ENCODE data around the gene TMEM52. TPM values are rescaled to one million over a fixed set of nuclear protein-coding genes. Genes with fewer than 3 reads are reported as not detected.
A peak's percentile ranks its signal among the peaks of the same experiment; 100 is the strongest.

TMEM52 gene
- total RNA-seq, 1 donor from 2014 or later = 1.4 TPM

- H4K20me1 ChIP-seq (ENCODE audit: insufficient read depth, low read length) = no peaks in the 10 kb centered on the region
- H3K27me3 ChIP-seq (ENCODE audit: insufficient read depth, low read length) = no peaks in the 10 kb centered on the region
- TF ChIP-seq EZH2 (IDR thresholded peaks at IDR 0.05; ENCODE audit: insufficient read depth, low read length) = no peak
- TF ChIP-seq, protein P1, sequence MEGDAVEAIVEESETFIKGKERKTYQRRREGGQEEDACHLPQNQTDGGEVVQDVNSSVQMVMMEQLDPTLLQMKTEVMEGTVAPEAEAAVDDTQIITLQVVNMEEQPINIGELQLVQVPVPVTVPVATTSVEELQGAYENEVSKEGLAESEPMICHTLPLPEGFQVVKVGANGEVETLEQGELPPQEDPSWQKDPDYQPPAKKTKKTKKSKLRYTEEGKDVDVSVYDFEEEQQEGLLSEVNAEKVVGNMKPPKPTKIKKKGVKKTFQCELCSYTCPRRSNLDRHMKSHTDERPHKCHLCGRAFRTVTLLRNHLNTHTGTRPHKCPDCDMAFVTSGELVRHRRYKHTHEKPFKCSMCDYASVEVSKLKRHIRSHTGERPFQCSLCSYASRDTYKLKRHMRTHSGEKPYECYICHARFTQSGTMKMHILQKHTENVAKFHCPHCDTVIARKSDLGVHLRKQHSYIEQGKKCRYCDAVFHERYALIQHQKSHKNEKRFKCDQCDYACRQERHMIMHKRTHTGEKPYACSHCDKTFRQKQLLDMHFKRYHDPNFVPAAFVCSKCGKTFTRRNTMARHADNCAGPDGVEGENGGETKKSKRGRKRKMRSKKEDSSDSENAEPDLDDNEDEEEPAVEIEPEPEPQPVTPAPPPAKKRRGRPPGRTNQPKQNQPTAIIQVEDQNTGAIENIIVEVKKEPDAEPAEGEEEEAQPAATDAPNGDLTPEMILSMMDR (IDR thresholded peaks at IDR 0.05; ENCODE audit: insufficient read depth, low read depth, low read length) = no peak
- H3K4me1 Mint-ChIP-seq (ENCODE audit: low read depth, unreplicated experiment) = peaks cover 10% of the 10 kb centered on the region
- H3K4me3 ChIP-seq (ENCODE audit: insufficient read depth, low read depth, low read length) = no peak overlapping the region
- H3K9me3 ChIP-seq (ENCODE audit: insufficient read depth, low read depth, low read length) = no peaks in the 10 kb centered on the region
- H3K36me3 ChIP-seq (ENCODE audit: insufficient read depth, low read length) = no peaks in the 10 kb centered on the region
- H3K9ac ChIP-seq (ENCODE audit: low read length) = no peak overlapping the region
- peaks cover 4% of the 10 kb centered on the region for H3K79me2 ChIP-seq (ENCODE audit: insufficient read depth, low read length)
- peaks cover 12% of the 10 kb centered on the region for H3K4me1 ChIP-seq (ENCODE audit: insufficient read depth, low read length)
- H3K4me2 ChIP-seq (ENCODE audit: low read length) = no peak overlapping the region
- H3K27me3 Mint-ChIP-seq (ENCODE audit: low read depth, unreplicated experiment) = peaks cover 5% of the 10 kb centered on the region
- H2AFZ ChIP-seq (ENCODE audit: low read depth, low read length) = no peak overlapping the region
- H3K9me3 Mint-ChIP-seq (ENCODE audit: unreplicated experiment) = no peaks in the 10 kb centered on the region
- DNase-seq (ENCODE audit: low read depth) (no peak), FAIRE-seq (no peak)
- H3K27ac ChIP-seq (ENCODE audit: low read depth, low read length) = no peak overlapping the region
- H3K4me3 Mint-ChIP-seq (ENCODE audit: unreplicated experiment) = no peak overlapping the region
- H3K36me3 Mint-ChIP-seq (ENCODE audit: low read depth, unreplicated experiment) = no peaks in the 10 kb centered on the region
- H3K27ac Mint-ChIP-seq (ENCODE audit: unreplicated experiment) = peak overlapping the region; percentile 80
These were observed 11.9 kb downstream of the TMEM52 start for GRCh38 chr1:1907098-1907736.

DNA sequence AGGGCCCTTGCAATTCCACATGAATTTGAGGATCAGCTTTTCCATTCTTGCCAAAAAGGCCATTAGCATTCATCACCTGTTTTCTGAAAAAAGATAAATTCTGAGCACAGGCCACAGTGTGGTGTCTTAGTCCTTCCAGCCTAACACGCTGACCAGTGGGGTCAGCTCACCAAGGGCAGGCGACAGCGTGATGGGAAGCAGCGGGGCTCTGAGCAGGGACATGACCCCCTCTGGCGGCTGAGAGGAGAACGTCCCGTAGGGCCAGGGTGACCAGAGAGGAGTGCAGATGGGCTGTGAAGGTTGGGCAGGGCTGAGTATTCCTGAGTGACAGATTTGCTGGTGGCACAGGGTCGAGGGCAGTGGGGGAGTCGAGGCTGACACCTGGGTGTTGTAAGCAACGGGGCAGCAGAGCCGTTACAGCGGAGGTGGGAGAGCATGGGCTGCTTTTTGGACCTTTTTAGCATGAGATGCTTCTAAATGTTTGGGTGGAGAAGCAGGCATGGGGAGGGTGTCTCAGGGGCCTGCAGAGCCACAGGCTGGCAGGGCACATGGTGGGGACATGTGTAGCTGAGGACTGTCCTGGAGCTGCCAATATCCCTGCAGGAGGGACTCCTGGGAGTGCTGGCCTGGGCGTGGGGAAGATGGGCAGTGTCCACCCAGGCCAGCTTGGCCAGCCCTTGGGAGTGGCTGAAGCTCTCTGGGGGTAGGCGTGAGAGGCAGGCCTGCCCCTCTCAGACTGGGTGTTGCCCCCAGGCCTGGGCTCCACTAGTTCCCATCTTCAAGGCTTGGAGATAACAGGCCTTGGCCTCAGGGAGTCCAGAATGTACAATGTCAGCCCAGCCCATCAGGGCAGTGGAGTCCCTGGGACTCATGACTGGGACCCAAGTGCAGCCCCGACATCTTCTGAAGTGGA is 12.6 kb downstream of the TMEM52 start:
- Histone ChIP-seq H3K4me1 (ENCODE audit: insufficient read depth, low read length) (peaks cover 12% of the 10 kb centered on the region), H3K9ac (ENCODE audit: low read length) (no peak overlapping the region), H4K20me1 (ENCODE audit: insufficient read depth, low read length) (no peaks in the 10 kb centered on the region), H2AFZ (ENCODE audit: low read depth, low read length) (no peak overlapping the region), H3K79me2 (ENCODE audit: insufficient read depth, low read length) (peaks cover 4% of the 10 kb centered on the region), H3K36me3 (ENCODE audit: insufficient read depth, low read length) (no peaks in the 10 kb centered on the region), H3K27ac (ENCODE audit: low read depth, low read length) (no peak overlapping the region), H3K4me3 (ENCODE audit: insufficient read depth, low read depth, low read length) (no peak overlapping the region), H3K4me2 (ENCODE audit: low read length) (no peak overlapping the region), H3K9me3 (ENCODE audit: insufficient read depth, low read depth, low read length) (no peaks in the 10 kb centered on the region), H3K27me3 (ENCODE audit: insufficient read depth, low read length) (no peaks in the 10 kb centered on the region)
- Mint-ChIP-seq H3K27me3 (ENCODE audit: low read depth, unreplicated experiment) (peaks cover 5% of the 10 kb centered on the region), H3K4me3 (ENCODE audit: unreplicated experiment) (peak overlapping the region; percentile 76), H3K36me3 (ENCODE audit: low read depth, unreplicated experiment) (no peaks in the 10 kb centered on the region), H3K4me1 (ENCODE audit: low read depth, unreplicated experiment) (peaks cover 10% of the 10 kb centered on the region), H3K27ac (ENCODE audit: unreplicated experiment) (peak overlapping the region; percentile 72), H3K9me3 (ENCODE audit: unreplicated experiment) (no peaks in the 10 kb centered on the region)
- TF ChIP-seq, protein P1 (IDR thresholded peaks at IDR 0.05; ENCODE audit: insufficient read depth, low read depth, low read length) = peak; percentile 84
- TF ChIP-seq EZH2 (IDR thresholded peaks at IDR 0.05; ENCODE audit: insufficient read depth, low read length) = no peak
- DNase-seq (ENCODE audit: low read depth) (peak; percentile 47), FAIRE-seq (no peak)
